Thyroid gland (tissue), 4 donors: ENCODE data around the gene POLR3G. TPM values are rescaled to one million over a fixed set of nuclear protein-coding genes. Genes with fewer than 3 reads are reported as not detected.

ENCODE experiments used
- DNase-seq, 2 donors: peaks; one replicate each; pipeline ENCODE4 v3.0.0-alpha.2; 2019
- H3K27ac ChIP-seq, 3 donors: fragments of 200-600 bp; sonication (generic); 1 replicate in 2 of 3; 2 replicates in 1 of 3; pipeline ENCODE4 v1.5.1; 2016 to 2019; ENCODE audit warnings: mild to moderate bottlenecking in 1 of 3, moderate library complexity in 1 of 3
- H3K27me3 ChIP-seq: fragments of 200-600 bp; sonication (generic); one replicate; pipeline ENCODE4 v1.5.1; 2019
- H3K36me3 ChIP-seq, 2 donors: fragments of 200-600 bp; sonication (generic); one replicate each; pipeline ENCODE4 v1.5.1; 2016 to 2019
- H3K4me1 ChIP-seq, 2 donors: fragments of 200-600 bp; sonication (generic); one replicate each; pipeline ENCODE4 v1.5.1; 2017 to 2019
- H3K4me3 ChIP-seq, 3 donors: fragments of 200-600 bp; sonication (generic); replicated peaks in 1 of 3; 1 replicate in 2 of 3; 2 replicates in 1 of 3; pipeline ENCODE4 v1.5.1; 2016; ENCODE audit warnings: mild to moderate bottlenecking in 1 of 3
- H3K9me3 ChIP-seq: fragments of 200-600 bp; sonication (generic); one replicate; pipeline ENCODE4 v1.5.1; 2017
- POLR2A ChIP-seq, 2 donors: fragments of 450-650 bp; IDR thresholded peaks; one replicate each; pipeline ENCODE4 v1.6.1; 2017; ENCODE audit warnings: antibody characterized with exemption in 2 of 2, mild to moderate bottlenecking in 2 of 2, moderate library complexity in 1 of 2
- WGBS, 2 donors: methylation state at CpG; one replicate each; pipeline ENCODE4 v1.1.5; 2017; 5-methylcytosine and 5-hydroxymethylcytosine counted together
- intact Hi-C: fragments of 100-400 bp; cut with DNase I; formaldehyde crosslinking; loops from one replicate; pipeline ENCODE4 v1.15.1; 2023
- total RNA-seq, 4 donors: library from RNA; depleted of rRNA; stranded (reverse); fragments of >200 nt; gene quantifications; one replicate each; pipeline ENCODE4 v1.2.3, GENCODE V29; 2016
- TF ChIP-seq, protein P1 (sequence below), 6 experiments: fragments of 200-600 bp in 3 of 6; fragments of 450-650 bp in 3 of 6; sonication (generic) in 3 of 6; IDR thresholded peaks; one replicate each; pipeline ENCODE4 v1.5.1; 2016 to 2019; ENCODE audit warnings: antibody characterized with exemption in 6 of 6, mild to moderate bottlenecking in 2 of 6, inconsistent platforms in 1 of 6, moderate library complexity in 1 of 6

POLR3G gene
- total RNA-seq, 4 donors from 2014 or later = 1.0 to 4.0 (median 1.8) TPM

DNA sequence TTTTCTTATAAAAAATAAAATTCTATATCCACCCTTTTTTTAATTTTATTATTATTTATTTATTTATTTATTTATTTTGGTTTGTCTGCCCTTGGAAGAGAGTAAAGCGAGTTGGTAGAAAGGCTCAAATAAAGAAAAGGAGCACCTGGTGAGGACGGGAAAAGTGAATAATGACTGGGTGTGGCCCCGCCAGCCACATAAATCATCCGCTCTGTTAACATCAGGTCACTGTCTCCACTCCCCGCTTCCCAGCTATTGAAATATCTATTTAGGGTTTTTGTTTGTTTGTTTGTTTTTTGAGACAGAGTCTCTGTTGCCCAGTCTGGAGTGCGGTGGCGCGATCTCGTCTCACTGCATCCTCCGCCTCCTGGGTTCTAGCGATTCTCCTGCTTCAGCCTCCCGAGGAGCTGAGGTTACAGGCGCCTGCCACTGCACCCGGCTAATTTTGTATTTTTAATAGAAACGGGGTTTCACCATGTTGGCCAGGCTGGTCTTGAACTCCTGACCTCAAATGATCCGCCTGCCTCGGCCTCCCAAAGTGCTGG, 844 bp downstream of the POLR3G start:
- no peaks in the 10 kb centered on the region for H3K27me3 ChIP-seq
- no peaks in the 10 kb centered on the region for H3K36me3 ChIP-seq
- WGBS, 2 donors = 72% methylated on average over 17 of the region's 17 CpGs
- DNase-seq = no peak
- no peak overlapping the region for H3K4me3 ChIP-seq
- intact Hi-C loops = loop anchor here (10.0 kb wide), 1 partner anchor 49 kb away; the partner anchor contains the start of gene LYSMD3
- TF ChIP-seq, protein P1, sequence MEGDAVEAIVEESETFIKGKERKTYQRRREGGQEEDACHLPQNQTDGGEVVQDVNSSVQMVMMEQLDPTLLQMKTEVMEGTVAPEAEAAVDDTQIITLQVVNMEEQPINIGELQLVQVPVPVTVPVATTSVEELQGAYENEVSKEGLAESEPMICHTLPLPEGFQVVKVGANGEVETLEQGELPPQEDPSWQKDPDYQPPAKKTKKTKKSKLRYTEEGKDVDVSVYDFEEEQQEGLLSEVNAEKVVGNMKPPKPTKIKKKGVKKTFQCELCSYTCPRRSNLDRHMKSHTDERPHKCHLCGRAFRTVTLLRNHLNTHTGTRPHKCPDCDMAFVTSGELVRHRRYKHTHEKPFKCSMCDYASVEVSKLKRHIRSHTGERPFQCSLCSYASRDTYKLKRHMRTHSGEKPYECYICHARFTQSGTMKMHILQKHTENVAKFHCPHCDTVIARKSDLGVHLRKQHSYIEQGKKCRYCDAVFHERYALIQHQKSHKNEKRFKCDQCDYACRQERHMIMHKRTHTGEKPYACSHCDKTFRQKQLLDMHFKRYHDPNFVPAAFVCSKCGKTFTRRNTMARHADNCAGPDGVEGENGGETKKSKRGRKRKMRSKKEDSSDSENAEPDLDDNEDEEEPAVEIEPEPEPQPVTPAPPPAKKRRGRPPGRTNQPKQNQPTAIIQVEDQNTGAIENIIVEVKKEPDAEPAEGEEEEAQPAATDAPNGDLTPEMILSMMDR (IDR thresholded peaks at IDR 0.05) = no peak
- no peak for TF ChIP-seq POLR2A (IDR thresholded peaks at IDR 0.05)
- H3K4me1 ChIP-seq = peaks cover 15 to 20% of the 10 kb centered on the region in 2 donors
- no peak overlapping the region for H3K27ac ChIP-seq
- H3K9me3 ChIP-seq = no peaks in the 10 kb centered on the region

- no peak for DNase-seq
- Histone ChIP-seq H3K4me3 (no peak overlapping the region), H3K27me3 (no peaks in the 10 kb centered on the region), H3K27ac (no peak overlapping the region), H3K36me3 (no peaks in the 10 kb centered on the region), H3K4me1 (peaks cover 15 to 20% of the 10 kb centered on the region in 2 donors), H3K9me3 (no peaks in the 10 kb centered on the region)
- no peak for TF ChIP-seq POLR2A (IDR thresholded peaks at IDR 0.05)
- TF ChIP-seq, protein P1 (IDR thresholded peaks at IDR 0.05) = no peak
- intact Hi-C loops = loop anchor here (10.0 kb wide), 1 partner anchor 48 kb away; the partner anchor contains the start of gene LYSMD3
- 91 to 94% methylated on average over 3 of the region's 3 CpGs for WGBS, 2 donors
Observed at GRCh38 chr5:90476391-90476790, 1.7 kb downstream of the POLR3G start.

DNA sequence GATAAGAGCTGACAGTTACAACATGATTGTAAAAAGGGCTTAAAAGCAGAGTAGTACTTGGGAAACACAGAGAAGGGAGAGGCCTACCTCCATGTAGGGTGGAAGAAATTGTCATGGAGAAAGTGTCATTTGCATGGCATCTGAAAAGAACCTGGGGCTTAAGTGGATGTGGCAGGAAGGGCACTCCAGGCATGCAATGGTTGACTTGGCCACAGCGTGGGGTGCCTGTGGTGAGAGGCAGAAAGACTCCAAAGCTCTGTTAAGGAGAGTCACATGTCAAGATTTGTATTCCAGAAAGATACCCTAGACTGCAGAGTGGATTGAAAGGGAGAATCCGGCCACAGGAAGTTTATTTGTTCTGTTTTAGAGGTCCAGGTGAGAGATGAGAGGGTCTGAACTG, 2.4 kb downstream of the POLR3G start:
- Histone ChIP-seq H3K27me3 (no peaks in the 10 kb centered on the region), H3K9me3 (no peaks in the 10 kb centered on the region), H3K27ac (no peak overlapping the region), H3K4me3 (no peak overlapping the region), H3K36me3 (no peaks in the 10 kb centered on the region), H3K4me1 (peaks cover 15 to 16% of the 10 kb centered on the region in 2 donors)
- DNase-seq = peak; percentile 53 to 59
- no peak for TF ChIP-seq POLR2A (IDR thresholded peaks at IDR 0.05)
- 33 to 36% methylated on average over 2 of the region's 2 CpGs for WGBS, 2 donors
- intact Hi-C loops = loop anchor here (10.0 kb wide), 1 partner anchor 48 kb away; the partner anchor contains the start of gene LYSMD3

- Histone ChIP-seq H3K4me1 (peaks cover 11 to 15% of the 10 kb centered on the region in 2 donors), H3K27ac (no peak overlapping the region), H3K4me3 (no peak overlapping the region), H3K9me3 (no peaks in the 10 kb centered on the region), H3K36me3 (no peaks in the 10 kb centered on the region), H3K27me3 (no peaks in the 10 kb centered on the region)
- 85 to 89% methylated on average over 8 of the region's 8 CpGs for WGBS, 2 donors
- no peak for DNase-seq
- intact Hi-C loops = loop anchor here (10.0 kb wide), 1 partner anchor 47 kb away; the partner anchor contains the start of gene LYSMD3
- no peak for TF ChIP-seq POLR2A (IDR thresholded peaks at IDR 0.05)
- TF ChIP-seq, protein P1 (IDR thresholded peaks at IDR 0.05) = no peak
Observed at GRCh38 chr5:90477621-90478215, 3.1 kb downstream of the POLR3G start.

DNA sequence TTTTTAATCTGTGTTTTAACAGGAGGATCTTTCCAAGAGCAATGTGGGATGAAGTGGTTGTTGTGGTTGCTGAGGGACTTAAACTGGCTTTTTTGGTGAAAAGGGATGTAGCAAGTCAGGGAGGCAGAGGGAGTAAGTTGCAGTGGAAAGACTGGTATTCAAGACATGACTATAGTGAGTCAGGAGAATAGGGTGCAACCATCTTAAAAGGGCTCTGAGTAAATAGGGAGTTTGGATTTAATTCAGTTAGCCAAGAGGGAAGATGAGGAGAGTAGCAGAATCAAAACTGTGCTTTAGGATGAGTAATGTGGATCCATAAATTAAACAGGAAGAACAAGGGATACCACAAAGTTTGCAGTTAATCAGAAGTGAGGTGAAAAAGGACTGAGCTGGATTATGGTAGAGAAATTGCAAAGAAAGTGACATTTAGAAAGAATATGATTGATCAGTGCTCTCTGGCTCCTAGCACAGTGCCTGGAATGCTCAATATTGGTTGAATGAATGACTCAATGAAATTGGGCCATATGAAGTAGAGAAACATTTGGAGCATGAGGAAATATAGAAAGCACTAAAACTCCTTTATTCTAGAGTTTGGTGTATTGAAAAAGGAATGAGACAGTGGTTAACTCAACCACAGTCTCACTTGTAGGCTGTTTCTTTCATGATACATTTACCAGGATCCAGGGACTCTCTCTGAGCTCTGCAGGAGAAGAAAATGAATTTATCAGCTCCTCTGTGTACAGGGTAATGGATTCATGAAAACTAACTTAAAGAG, 5.1 kb downstream of the POLR3G start:
- Histone ChIP-seq H3K4me1 (peaks cover 7 to 10% of the 10 kb centered on the region in 2 donors), H3K9me3 (no peaks in the 10 kb centered on the region), H3K27me3 (no peaks in the 10 kb centered on the region), H3K27ac (no peak overlapping the region), H3K4me3 (no peak overlapping the region), H3K36me3 (no peaks in the 10 kb centered on the region)
- TF ChIP-seq POLR2A (IDR thresholded peaks at IDR 0.05) = no peak
- TF ChIP-seq, protein P1 (IDR thresholded peaks at IDR 0.05) = no peak
- DNase-seq = no peak
- intact Hi-C loops = loop anchor here (10.0 kb wide), 1 partner anchor 45 kb away; the partner anchor contains the start of gene LYSMD3
